ENCODE data around the gene PAAF1. TPM values are rescaled to one million over a fixed set of nuclear protein-coding genes. Genes with fewer than 3 reads are reported as not detected.

Gene PAAF1
- total RNA-seq, 1 donor, result 5.4 TPM

DNA sequence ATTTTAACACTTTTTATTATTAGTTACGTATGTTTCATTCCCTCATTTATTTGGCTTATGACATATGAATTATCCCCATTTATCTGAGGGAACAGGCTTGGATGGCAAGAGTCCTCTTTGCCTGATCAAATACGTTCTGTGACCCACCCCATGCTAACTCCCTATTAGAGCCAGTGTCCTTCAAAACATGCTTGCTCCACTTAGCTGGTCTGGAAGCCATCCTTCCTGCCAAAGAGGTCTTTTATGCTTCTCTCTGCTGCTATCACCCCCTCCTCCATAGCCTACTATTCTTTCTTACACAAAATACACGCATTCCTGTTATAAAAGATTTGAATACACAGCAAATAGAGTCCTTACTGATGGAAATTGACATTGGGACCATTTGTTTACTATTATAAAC lies 6.5 kb upstream of the PAAF1 start:
- TF ChIP-seq, protein P1, sequence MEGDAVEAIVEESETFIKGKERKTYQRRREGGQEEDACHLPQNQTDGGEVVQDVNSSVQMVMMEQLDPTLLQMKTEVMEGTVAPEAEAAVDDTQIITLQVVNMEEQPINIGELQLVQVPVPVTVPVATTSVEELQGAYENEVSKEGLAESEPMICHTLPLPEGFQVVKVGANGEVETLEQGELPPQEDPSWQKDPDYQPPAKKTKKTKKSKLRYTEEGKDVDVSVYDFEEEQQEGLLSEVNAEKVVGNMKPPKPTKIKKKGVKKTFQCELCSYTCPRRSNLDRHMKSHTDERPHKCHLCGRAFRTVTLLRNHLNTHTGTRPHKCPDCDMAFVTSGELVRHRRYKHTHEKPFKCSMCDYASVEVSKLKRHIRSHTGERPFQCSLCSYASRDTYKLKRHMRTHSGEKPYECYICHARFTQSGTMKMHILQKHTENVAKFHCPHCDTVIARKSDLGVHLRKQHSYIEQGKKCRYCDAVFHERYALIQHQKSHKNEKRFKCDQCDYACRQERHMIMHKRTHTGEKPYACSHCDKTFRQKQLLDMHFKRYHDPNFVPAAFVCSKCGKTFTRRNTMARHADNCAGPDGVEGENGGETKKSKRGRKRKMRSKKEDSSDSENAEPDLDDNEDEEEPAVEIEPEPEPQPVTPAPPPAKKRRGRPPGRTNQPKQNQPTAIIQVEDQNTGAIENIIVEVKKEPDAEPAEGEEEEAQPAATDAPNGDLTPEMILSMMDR (IDR thresholded peaks at IDR 0.05; ENCODE audit: extremely low read depth, low read depth, low read length), result no peak
- no peak for DNase-seq (ENCODE audit: insufficient read length, low spot score, missing footprints)
- peaks cover 29% of the 10 kb centered on the region for H3K36me3 ChIP-seq (ENCODE audit: insufficient read depth, low read length)
- H3K4me1 ChIP-seq (ENCODE audit: insufficient read depth, low read length), result peaks cover 21% of the 10 kb centered on the region
- H3K4me2 ChIP-seq (ENCODE audit: insufficient read depth, low read length), result no peak overlapping the region
- H3K4me3 ChIP-seq (ENCODE audit: insufficient read depth, low read length), result no peak overlapping the region
- H3K9me3 ChIP-seq (ENCODE audit: low read depth, low read length), result no peaks in the 10 kb centered on the region
- peaks cover 24% of the 10 kb centered on the region for H3K79me2 ChIP-seq (ENCODE audit: insufficient read depth, low read length)
- H4K20me1 ChIP-seq (ENCODE audit: insufficient read depth, low read length), result peaks cover 11% of the 10 kb centered on the region
- H2AFZ ChIP-seq (ENCODE audit: low read length), result no peak overlapping the region
- H3K27me3 ChIP-seq (ENCODE audit: insufficient read depth, low read length), result no peaks in the 10 kb centered on the region
- no peak overlapping the region for H3K27ac ChIP-seq (ENCODE audit: low read depth, low read length)

DNA sequence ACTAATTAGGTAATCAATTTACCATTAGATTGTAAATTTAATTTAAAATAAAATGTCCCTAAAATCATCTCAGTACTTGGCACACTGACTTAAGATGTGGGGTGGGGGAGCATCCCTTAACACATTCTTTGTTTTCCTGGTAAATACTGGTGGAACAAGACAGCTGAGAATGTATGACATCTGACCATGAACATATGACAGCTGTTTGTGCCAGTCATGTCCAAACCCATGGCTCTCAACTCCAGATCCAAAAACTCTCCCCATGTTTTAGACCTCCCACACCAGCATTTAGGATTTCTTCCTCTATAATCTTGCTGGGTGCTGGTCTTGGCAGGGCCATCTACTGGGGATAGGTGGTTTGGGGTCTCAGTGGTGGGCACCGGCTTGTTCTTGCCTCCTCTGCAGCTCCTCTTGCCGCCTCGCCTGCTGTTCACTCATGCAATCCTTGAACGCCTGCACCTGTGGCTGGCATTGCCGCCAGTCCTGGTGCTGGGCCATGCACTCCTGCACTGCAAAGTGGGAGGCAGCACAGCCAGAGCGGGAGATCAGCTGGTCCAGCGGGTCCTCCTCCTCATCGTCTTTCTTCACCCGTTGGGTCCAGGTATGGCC lies 3.9 kb upstream of the PAAF1 start:
- Histone ChIP-seq H3K4me2 (ENCODE audit: insufficient read depth, low read length) (no peak overlapping the region), H3K4me1 (ENCODE audit: insufficient read depth, low read length) (peaks cover 26% of the 10 kb centered on the region), H3K9me3 (ENCODE audit: low read depth, low read length) (no peaks in the 10 kb centered on the region), H3K27ac (ENCODE audit: low read depth, low read length) (no peak overlapping the region), H3K79me2 (ENCODE audit: insufficient read depth, low read length) (peaks cover 49% of the 10 kb centered on the region), H3K27me3 (ENCODE audit: insufficient read depth, low read length) (no peaks in the 10 kb centered on the region), H2AFZ (ENCODE audit: low read length) (no peak overlapping the region), H3K4me3 (ENCODE audit: insufficient read depth, low read length) (no peak overlapping the region), H4K20me1 (ENCODE audit: insufficient read depth, low read length) (peaks cover 6% of the 10 kb centered on the region), H3K36me3 (ENCODE audit: insufficient read depth, low read length) (peaks cover 29% of the 10 kb centered on the region)
- TF ChIP-seq, protein P1 (IDR thresholded peaks at IDR 0.05; ENCODE audit: extremely low read depth, low read depth, low read length), result no peak
- DNase-seq (ENCODE audit: insufficient read length, low spot score, missing footprints), result no peak

DNA sequence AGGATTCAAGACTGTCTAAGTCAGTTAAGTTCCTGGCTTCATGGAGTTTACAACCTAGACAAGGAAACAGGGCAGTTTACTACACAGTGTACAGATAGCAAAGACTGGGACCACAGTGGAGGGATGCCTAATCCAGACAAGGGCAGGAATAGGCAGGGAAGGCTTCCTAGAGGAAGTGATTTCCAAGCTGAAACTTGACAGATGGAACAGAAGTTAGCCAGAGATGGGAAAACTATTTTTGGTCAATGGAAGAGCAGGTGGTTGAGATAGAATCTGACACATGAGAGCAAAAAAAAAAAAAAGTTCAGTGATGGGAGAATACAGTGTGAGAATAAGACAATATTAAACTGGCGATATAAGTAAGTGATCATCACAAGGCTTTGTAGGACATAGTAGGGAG lies 1.4 kb upstream of the PAAF1 start:
- Histone ChIP-seq H3K9me3 (ENCODE audit: low read depth, low read length) (no peaks in the 10 kb centered on the region), H3K79me2 (ENCODE audit: insufficient read depth, low read length) (peaks cover 55% of the 10 kb centered on the region), H3K27me3 (ENCODE audit: insufficient read depth, low read length) (no peaks in the 10 kb centered on the region), H3K4me3 (ENCODE audit: insufficient read depth, low read length) (peak overlapping the region; percentile 94), H3K4me2 (ENCODE audit: insufficient read depth, low read length) (peak overlapping the region; percentile 98), H3K36me3 (ENCODE audit: insufficient read depth, low read length) (peaks cover 29% of the 10 kb centered on the region), H3K27ac (ENCODE audit: low read depth, low read length) (no peak overlapping the region), H4K20me1 (ENCODE audit: insufficient read depth, low read length) (peaks cover 6% of the 10 kb centered on the region), H2AFZ (ENCODE audit: low read length) (no peak overlapping the region), H3K4me1 (ENCODE audit: insufficient read depth, low read length) (peaks cover 18% of the 10 kb centered on the region)
- DNase-seq (ENCODE audit: insufficient read length, low spot score, missing footprints), result no peak
- TF ChIP-seq, protein P1 (IDR thresholded peaks at IDR 0.05; ENCODE audit: extremely low read depth, low read depth, low read length), result no peak

DNA sequence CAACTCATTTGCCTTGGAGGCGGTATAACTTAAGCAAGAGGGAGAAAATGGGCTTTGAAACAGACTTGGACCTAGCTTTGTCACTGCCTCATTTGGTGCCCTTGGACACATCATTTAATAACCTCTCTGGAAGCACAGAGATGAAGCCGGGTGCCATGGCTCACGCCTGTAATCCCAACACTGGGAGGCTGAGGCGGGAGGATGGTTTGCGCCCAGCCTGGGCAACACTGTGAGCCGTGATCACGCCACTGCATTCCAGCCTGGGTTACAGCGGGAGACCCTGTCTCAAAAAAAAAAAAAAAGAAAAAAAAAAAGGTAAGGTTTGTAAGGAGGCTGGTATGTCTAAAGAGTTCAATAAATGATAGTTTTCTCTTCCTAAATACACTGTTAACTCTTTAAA lies 959 bp upstream of the PAAF1 start:
- DNase-seq (ENCODE audit: insufficient read length, low spot score, missing footprints), result peak; percentile 57
- peaks cover 29% of the 10 kb centered on the region for H3K36me3 ChIP-seq (ENCODE audit: insufficient read depth, low read length)
- no peaks in the 10 kb centered on the region for H3K9me3 ChIP-seq (ENCODE audit: low read depth, low read length)
- H3K4me3 ChIP-seq (ENCODE audit: insufficient read depth, low read length), result peak overlapping the region; percentile 94
- peak overlapping the region; percentile 76 for H3K27ac ChIP-seq (ENCODE audit: low read depth, low read length)
- H3K4me2 ChIP-seq (ENCODE audit: insufficient read depth, low read length), result peak overlapping the region; percentile 98
- H2AFZ ChIP-seq (ENCODE audit: low read length), result peak overlapping the region; percentile 89
- H3K4me1 ChIP-seq (ENCODE audit: insufficient read depth, low read length), result peaks cover 18% of the 10 kb centered on the region
- H4K20me1 ChIP-seq (ENCODE audit: insufficient read depth, low read length), result peaks cover 6% of the 10 kb centered on the region
- TF ChIP-seq, protein P1 (IDR thresholded peaks at IDR 0.05; ENCODE audit: extremely low read depth, low read depth, low read length), result no peak
- H3K27me3 ChIP-seq (ENCODE audit: insufficient read depth, low read length), result no peaks in the 10 kb centered on the region
- peaks cover 55% of the 10 kb centered on the region for H3K79me2 ChIP-seq (ENCODE audit: insufficient read depth, low read length)

Measured in osteoblast (primary cell).